ENCODE data around the gene PIEZO1. TPM values are rescaled to one million over a fixed set of nuclear protein-coding genes. Genes with fewer than 3 reads are reported as not detected.

The PIEZO1 gene
- total RNA-seq, 1 donor from 2014 or later = 17.8 TPM

GRCh38 chr16:88771294-88771772 is 13.7 kb downstream of the PIEZO1 start:
- Mint-ChIP-seq H3K4me3 (no peak overlapping the region), H3K27me3 (ENCODE audit: low read depth) (no peaks in the 10 kb centered on the region), H3K27ac (ENCODE audit: unreplicated experiment) (no peak overlapping the region), H3K36me3 (ENCODE audit: low read depth) (no peaks in the 10 kb centered on the region), H3K9me3 (no peaks in the 10 kb centered on the region), H3K4me1 (no peaks in the 10 kb centered on the region)
- no peak for TF ChIP-seq CTCF (conservative IDR thresholded peaks at IDR 0.05)
- DNase-seq (ENCODE audit: low read depth, low spot score) = no peak

DNA sequence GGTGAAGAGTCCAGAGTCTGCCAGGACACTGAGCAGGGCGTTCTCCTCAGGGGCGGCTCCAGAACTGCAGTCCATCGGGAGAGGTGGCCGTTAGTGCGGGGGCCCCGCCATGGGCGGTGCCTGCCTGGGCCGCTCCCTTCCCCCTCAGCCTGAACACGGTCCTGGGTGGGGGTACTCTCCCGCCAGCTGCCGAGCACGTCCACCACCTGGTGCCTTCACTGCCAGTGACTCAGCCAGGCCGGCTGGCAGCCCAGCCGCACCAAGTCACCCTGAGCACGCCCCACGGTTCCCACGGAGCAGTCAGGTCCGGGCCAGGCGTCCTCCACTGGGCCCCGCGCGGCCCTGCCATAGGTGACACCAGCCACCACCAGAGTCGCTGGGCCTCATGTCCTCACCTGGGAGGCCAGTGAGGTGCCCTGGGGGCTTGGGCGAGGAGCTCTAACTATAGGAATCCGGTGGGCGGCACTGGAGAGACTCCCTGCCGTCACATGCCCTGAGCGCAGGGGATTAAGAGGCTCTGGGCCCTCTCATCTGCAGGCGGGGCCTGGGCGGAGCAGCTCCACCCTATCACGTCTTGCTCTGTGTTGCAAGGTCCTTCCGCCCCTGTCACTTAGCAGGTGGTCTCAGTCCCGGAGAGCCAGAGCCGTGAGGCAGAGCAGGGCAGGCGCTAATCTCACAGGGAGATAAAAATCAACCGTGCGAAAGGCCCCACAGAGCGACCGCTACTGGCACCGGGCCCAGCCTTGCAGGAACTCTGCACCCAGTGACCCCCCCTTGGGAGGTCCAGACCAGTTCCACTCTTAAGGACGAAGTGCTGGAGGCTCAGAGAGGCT is 14.3 kb downstream of the PIEZO1 start:
- Mint-ChIP-seq H3K9me3 (no peaks in the 10 kb centered on the region), H3K36me3 (ENCODE audit: low read depth) (no peaks in the 10 kb centered on the region), H3K27me3 (ENCODE audit: low read depth) (no peaks in the 10 kb centered on the region), H3K27ac (ENCODE audit: unreplicated experiment) (no peak overlapping the region), H3K4me1 (no peaks in the 10 kb centered on the region), H3K4me3 (no peak overlapping the region)
- no peak for TF ChIP-seq CTCF (conservative IDR thresholded peaks at IDR 0.05)
- DNase-seq (ENCODE audit: low read depth, low spot score) = no peak

DNA sequence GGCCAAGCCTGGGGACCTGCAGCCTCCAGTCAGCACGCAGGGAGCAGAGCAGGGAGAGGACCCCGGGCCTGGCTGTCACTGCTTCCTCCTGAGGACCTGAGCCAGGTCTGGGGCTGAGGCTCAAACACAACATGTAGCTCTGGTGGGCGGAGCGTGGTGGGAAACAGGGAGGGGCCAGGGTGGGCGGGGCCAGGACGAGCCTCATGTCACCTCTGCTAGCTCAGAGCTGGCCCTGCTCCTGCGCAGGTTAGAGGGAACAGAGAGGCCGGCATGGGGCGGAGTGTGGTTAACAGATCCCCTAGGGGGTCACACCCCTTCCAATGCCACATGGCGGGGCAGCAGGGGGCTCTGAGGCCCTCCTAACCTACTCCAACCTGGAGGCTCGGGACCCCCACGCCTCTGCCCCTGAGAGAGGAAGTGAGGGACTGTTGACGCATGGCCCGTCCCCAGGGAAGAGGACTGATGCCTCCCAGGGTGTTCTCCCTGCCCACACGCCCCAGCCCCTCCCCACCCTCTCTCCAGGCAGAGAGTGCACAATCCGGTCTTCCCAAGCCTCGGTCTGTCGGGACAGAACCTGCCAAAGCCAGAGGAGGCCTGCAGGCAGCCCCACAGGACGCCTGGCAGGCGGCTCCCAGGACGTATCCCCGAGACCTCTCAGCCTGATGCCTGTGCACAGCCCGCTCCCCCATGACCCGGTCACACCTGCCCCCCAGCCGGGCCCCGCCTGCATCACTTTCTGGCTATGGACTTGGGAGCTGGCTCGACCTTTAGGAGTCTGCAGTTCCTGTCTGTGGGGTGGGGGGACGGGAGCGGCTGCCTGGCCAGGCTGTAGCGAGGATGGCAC is 15.2 kb downstream of the PIEZO1 start:
- H3K9me3 Mint-ChIP-seq = no peaks in the 10 kb centered on the region
- no peaks in the 10 kb centered on the region for H3K36me3 Mint-ChIP-seq (ENCODE audit: low read depth)
- TF ChIP-seq CTCF (conservative IDR thresholded peaks at IDR 0.05) = no peak
- no peak for DNase-seq (ENCODE audit: low read depth, low spot score)
- H3K27ac Mint-ChIP-seq (ENCODE audit: unreplicated experiment) = no peak overlapping the region
- no peaks in the 10 kb centered on the region for H3K27me3 Mint-ChIP-seq (ENCODE audit: low read depth)
- H3K4me1 Mint-ChIP-seq = no peaks in the 10 kb centered on the region
- H3K4me3 Mint-ChIP-seq = no peak overlapping the region

GRCh38 chr16:88768071-88768783 is 16.8 kb downstream of the PIEZO1 start:
- Mint-ChIP-seq H3K9me3 (no peaks in the 10 kb centered on the region), H3K36me3 (ENCODE audit: low read depth) (no peaks in the 10 kb centered on the region), H3K4me1 (peaks cover 7% of the 10 kb centered on the region), H3K4me3 (no peak overlapping the region), H3K27ac (ENCODE audit: unreplicated experiment) (no peak overlapping the region), H3K27me3 (ENCODE audit: low read depth) (no peaks in the 10 kb centered on the region)
- no peak for TF ChIP-seq CTCF (conservative IDR thresholded peaks at IDR 0.05)
- no peak for DNase-seq (ENCODE audit: low read depth, low spot score)

- Mint-ChIP-seq H3K27ac (ENCODE audit: unreplicated experiment) (no peak overlapping the region), H3K4me1 (peaks cover 8% of the 10 kb centered on the region), H3K4me3 (no peak overlapping the region)
These were observed 17.4 kb downstream of the PIEZO1 start for GRCh38 chr16:88767546-88768070.

More at GRCh38 chr16:88767546-88768070, 17.4 kb downstream of the PIEZO1 start:
- H3K9me3 Mint-ChIP-seq = no peaks in the 10 kb centered on the region
- TF ChIP-seq CTCF (conservative IDR thresholded peaks at IDR 0.05) = no peak
- H3K36me3 Mint-ChIP-seq (ENCODE audit: low read depth) = no peaks in the 10 kb centered on the region
- no peak for DNase-seq (ENCODE audit: low read depth, low spot score)
- no peaks in the 10 kb centered on the region for H3K27me3 Mint-ChIP-seq (ENCODE audit: low read depth)

All from neural crest cell (in vitro differentiated cells).